PC-3 (cell line): ENCODE data around the gene JHY. TPM values are rescaled to one million over a fixed set of nuclear protein-coding genes. Genes with fewer than 3 reads are reported as not detected.

Experiments
- ATAC-seq: fragments of 200-7000 bp; cut with Tn5 transposase; 2 replicates; pipeline ENCODE4 v1.9.1; 2020; ENCODE audit warnings: mild to moderate bottlenecking, moderate library complexity
- BruUV-seq: library from RNA; stranded (reverse); fragments of 400-500 nt; replicated peaks from 2 replicates; lab custom pipeline; 2021; lab: Mats Ljungman, UMichigan
- CTCF ChIA-PET: fragments of 300-600 bp; sonication (Branson Sonifier 250); formaldehyde crosslinking; loops from one replicate; lab custom pipeline; 2022; ENCODE audit warnings: antibody characterized with exemption; lab: Charles Lee
- POLR2A ChIA-PET: fragments of 300-600 bp; sonication (Branson Sonifier 250); formaldehyde crosslinking; loops from one replicate; lab custom pipeline; 2022; ENCODE audit warnings: antibody characterized with exemption; ENCODE audit not compliant: unreplicated experiment; lab: Charles Lee
- DNase-seq: peaks from one replicate; pipeline ENCODE4 v3.0.0-alpha.2; 2015
- H2AFZ ChIP-seq: fragments of 300-600 bp; sonication (generic); 2 replicates; pipeline ENCODE4 v1.6.0; 2016; ENCODE audit warnings: antibody characterized with exemption, low read length
- H3F3A ChIP-seq: fragments of 300-600 bp; sonication (generic); one replicate; pipeline ENCODE4 v1.6.0; 2017; ENCODE audit warnings: antibody characterized with exemption, low read length, control low read depth, mild to moderate bottlenecking; ENCODE audit not compliant: unreplicated experiment
- H3K27ac ChIP-seq: fragments of 300-600 bp; sonication (generic); 2 replicates; pipeline ENCODE4 v1.5.1; 2016; ENCODE audit warnings: mild to moderate bottlenecking, low read length
- H3K27me3 ChIP-seq: fragments of 300-600 bp; sonication (generic); 2 replicates; pipeline ENCODE4 v1.6.1; 2016; ENCODE audit warnings: low read length, mixed read lengths
- H3K36me3 ChIP-seq: fragments of 300-600 bp; sonication (generic); 2 replicates; pipeline ENCODE4 v1.6.1; 2016; ENCODE audit warnings: low read depth, mixed run types, low read length, mixed read lengths
- H3K4me1 ChIP-seq: fragments of 300-600 bp; sonication (generic); 2 replicates; pipeline ENCODE4 v1.5.1; 2016; ENCODE audit warnings: low read length; ENCODE audit not compliant: insufficient read depth
- H3K4me2 ChIP-seq: fragments of 300-600 bp; sonication (generic); 2 replicates; pipeline ENCODE4 v1.6.0; 2016; ENCODE audit warnings: low read length
- H3K4me3 ChIP-seq: fragments of 300-600 bp; sonication (generic); 2 replicates; pipeline ENCODE4 v1.5.1; 2016; ENCODE audit warnings: mild to moderate bottlenecking, low read length, mixed read lengths
- H3K79me2 ChIP-seq: fragments of 300-600 bp; sonication (generic); 2 replicates; pipeline ENCODE4 v1.6.1; 2017; ENCODE audit warnings: low read length, mixed read lengths
- H3K9ac ChIP-seq: fragments of 300-600 bp; sonication (generic); 2 replicates; pipeline ENCODE4 v1.6.0; 2016; ENCODE audit warnings: mild to moderate bottlenecking, low read length
- H3K9me2 ChIP-seq: fragments of 300-600 bp; sonication (generic); replicated peaks from 2 replicates; pipeline ENCODE4 v1.6.1; 2016; ENCODE audit warnings: mixed run types, low read length, mixed read lengths
- H3K9me3 ChIP-seq: fragments of 300-600 bp; sonication (generic); 2 replicates; pipeline ENCODE4 v1.6.1; 2016; ENCODE audit warnings: low read length, mixed read lengths
- H4K20me1 ChIP-seq: fragments of 300-600 bp; sonication (generic); 2 replicates; pipeline ENCODE4 v1.6.1; 2016; ENCODE audit warnings: low read length, mixed read lengths
- EZH2 ChIP-seq: fragments of 300-600 bp; sonication (generic); IDR thresholded peaks from one replicate; pipeline ENCODE4 v1.6.1; 2017; ENCODE audit warnings: antibody characterized with exemption, mild to moderate bottlenecking, low read length; ENCODE audit not compliant: unreplicated experiment
- EZH2phosphoT487 ChIP-seq: fragments of 300-600 bp; sonication (generic); IDR thresholded peaks from 2 replicates; pipeline ENCODE4 v1.6.1; 2018; ENCODE audit warnings: mild to moderate bottlenecking, antibody characterized with exemption, low read length, borderline replicate concordance
- intact Hi-C: fragments of 100-400 bp; cut with micrococcal nuclease; formaldehyde crosslinking; loops from 2 replicates; pipeline ENCODE4 v1.9.0; 2023
- total RNA-seq: library from RNA; depleted of rRNA; stranded (reverse); fragments of >200 nt; gene quantifications from 2 replicates; pipeline ENCODE4 v1.2.3, GENCODE V29; 2014
- TF ChIP-seq, protein P1 (sequence below): fragments of 300-600 bp; sonication (generic); conservative IDR thresholded peaks from 2 replicates; pipeline ENCODE4 v1.5.1; 2017; ENCODE audit warnings: antibody characterized with exemption, low read depth, mild to moderate bottlenecking, low read length

JHY gene
- total RNA-seq, 1 experiment from 2014 or later: 4.9 TPM

DNA sequence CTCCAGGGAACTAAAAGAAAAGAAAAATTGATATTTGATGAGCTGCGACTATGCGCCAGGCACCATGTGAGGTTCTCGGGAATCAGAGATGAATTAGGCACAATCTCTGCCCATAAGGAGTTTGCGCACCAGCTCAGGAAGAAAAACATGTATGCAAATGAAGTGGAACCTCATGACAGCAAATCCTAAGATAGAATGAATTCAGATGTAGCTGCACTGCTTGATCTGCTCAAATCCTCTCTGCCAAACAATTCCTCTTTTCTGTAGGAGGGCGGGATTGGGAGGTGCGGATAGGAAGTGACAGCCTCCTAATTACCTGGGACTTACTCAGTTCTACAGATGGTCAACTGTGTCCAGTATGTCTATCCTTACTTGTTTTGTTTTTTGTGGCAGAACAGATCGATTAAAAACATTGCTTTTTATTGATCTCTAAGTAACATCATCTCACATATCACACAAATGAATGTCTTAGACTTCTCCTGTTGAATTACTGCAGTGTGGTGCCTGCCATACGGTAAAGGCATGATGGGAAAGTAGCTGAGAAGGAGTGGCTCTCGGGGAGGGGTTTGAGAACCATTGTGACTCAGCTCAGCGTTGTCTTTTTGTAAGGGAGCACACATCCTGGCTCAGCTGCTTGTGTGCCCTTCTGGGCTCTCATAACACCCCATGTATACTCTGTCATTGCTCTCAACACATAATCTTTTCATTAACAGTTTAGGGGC, 30.3 kb upstream of the JHY start:
- no peaks in the 10 kb centered on the region for H3K36me3 ChIP-seq
- no peak overlapping the region for H3K9ac ChIP-seq
- no peaks in the 10 kb centered on the region for H3K79me2 ChIP-seq
- H4K20me1 ChIP-seq: no peaks in the 10 kb centered on the region
- DNase-seq (peak; percentile 43), ATAC-seq (no peak)
- ChIA-PET CTCF (interaction anchor here (0.6 to 2.3 kb wide), 8 partner anchors 8 to 346 kb away, joined by 3 to 11 read pairs (median 5); no protein-coding TSS in a partner anchor), POLR2A (no interaction called here)
- BruUV-seq: no TSS peak
- H3K9me2 ChIP-seq: no peaks in the 10 kb centered on the region
- no peaks in the 10 kb centered on the region for H3K27me3 ChIP-seq
- H3K4me1 ChIP-seq: peaks cover 31% of the 10 kb centered on the region
- peak overlapping the region; percentile 45 for H2AFZ ChIP-seq
- TF ChIP-seq EZH2 (no peak), EZH2phosphoT487 (no peak)
- TF ChIP-seq, protein P1, sequence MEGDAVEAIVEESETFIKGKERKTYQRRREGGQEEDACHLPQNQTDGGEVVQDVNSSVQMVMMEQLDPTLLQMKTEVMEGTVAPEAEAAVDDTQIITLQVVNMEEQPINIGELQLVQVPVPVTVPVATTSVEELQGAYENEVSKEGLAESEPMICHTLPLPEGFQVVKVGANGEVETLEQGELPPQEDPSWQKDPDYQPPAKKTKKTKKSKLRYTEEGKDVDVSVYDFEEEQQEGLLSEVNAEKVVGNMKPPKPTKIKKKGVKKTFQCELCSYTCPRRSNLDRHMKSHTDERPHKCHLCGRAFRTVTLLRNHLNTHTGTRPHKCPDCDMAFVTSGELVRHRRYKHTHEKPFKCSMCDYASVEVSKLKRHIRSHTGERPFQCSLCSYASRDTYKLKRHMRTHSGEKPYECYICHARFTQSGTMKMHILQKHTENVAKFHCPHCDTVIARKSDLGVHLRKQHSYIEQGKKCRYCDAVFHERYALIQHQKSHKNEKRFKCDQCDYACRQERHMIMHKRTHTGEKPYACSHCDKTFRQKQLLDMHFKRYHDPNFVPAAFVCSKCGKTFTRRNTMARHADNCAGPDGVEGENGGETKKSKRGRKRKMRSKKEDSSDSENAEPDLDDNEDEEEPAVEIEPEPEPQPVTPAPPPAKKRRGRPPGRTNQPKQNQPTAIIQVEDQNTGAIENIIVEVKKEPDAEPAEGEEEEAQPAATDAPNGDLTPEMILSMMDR: no peak
- peaks cover 8% of the 10 kb centered on the region for H3F3A ChIP-seq
- H3K27ac ChIP-seq: no peak overlapping the region; the same call in 1 of the 2 replicates
- no peaks in the 10 kb centered on the region for H3K9me3 ChIP-seq
- H3K4me3 ChIP-seq: no peak overlapping the region
- intact Hi-C loops: no loop called here
- no peak overlapping the region for H3K4me2 ChIP-seq

DNA sequence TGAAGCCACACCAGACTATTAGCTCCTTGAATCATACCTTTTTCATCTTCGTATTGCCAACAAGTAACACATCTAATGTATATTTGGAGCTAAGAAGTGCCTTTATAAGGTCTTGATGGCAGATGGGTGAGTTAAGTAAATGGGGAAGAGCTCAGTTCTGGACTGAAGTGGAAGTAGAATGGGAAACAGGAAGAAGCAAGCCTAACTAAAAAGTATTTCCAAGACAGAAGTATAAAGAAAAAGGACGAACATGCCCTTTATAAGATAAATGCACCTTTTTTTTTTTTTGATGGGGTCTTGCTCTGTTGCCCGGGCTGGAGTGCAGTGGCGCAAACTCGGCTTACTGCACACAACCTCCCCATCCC, 29.8 kb upstream of the JHY start:
- DNase-seq: no peak
- Histone ChIP-seq H3K27me3 (no peaks in the 10 kb centered on the region), H4K20me1 (no peaks in the 10 kb centered on the region), H3K79me2 (no peaks in the 10 kb centered on the region), H3K4me1 (peaks cover 36% of the 10 kb centered on the region), H3F3A (peaks cover 8% of the 10 kb centered on the region), H3K4me2 (no peak overlapping the region), H3K36me3 (no peaks in the 10 kb centered on the region), H3K9ac (no peak overlapping the region), H3K4me3 (no peak overlapping the region), H2AFZ (peak overlapping the region; percentile 45; the same call in 1 of the 2 replicates), H3K27ac (no peak overlapping the region; the same call in 1 of the 2 replicates), H3K9me2 (no peaks in the 10 kb centered on the region), H3K9me3 (no peaks in the 10 kb centered on the region)
- CTCF ChIA-PET: interaction anchor here (0.6 to 2.3 kb wide), 8 partner anchors 8 to 347 kb away, joined by 3 to 11 read pairs (median 5); no protein-coding TSS in a partner anchor
- intact Hi-C loops: no loop called here
- TF ChIP-seq EZH2phosphoT487: no peak
- TF ChIP-seq EZH2: no peak
- TF ChIP-seq, protein P1: no peak
- BruUV-seq: no TSS peak
- no peak for ATAC-seq
- POLR2A ChIA-PET: no interaction called here

- no peaks in the 10 kb centered on the region for H3K36me3 ChIP-seq
- no peaks in the 10 kb centered on the region for H3K9me2 ChIP-seq
- ChIA-PET CTCF (interaction anchor here (2.1 to 2.3 kb wide), 2 partner anchors 50 to 57 kb away, joined by 9 to 11 read pairs; no protein-coding TSS in a partner anchor), POLR2A (no interaction called here)
- H3K79me2 ChIP-seq: no peaks in the 10 kb centered on the region
- no peak overlapping the region for H3K4me2 ChIP-seq
- no peaks in the 10 kb centered on the region for H3K9me3 ChIP-seq
- ATAC-seq (no peak), DNase-seq (no peak)
- intact Hi-C loops: no loop called here
- TF ChIP-seq EZH2 (no peak), EZH2phosphoT487 (no peak)
- TF ChIP-seq, protein P1: no peak
- H2AFZ ChIP-seq: no peak overlapping the region; the same call in 1 of the 2 replicates
- no peaks in the 10 kb centered on the region for H3K27me3 ChIP-seq
- peak overlapping the region; percentile 52 for H3K9ac ChIP-seq
- no peak overlapping the region for H3K4me3 ChIP-seq
- H3F3A ChIP-seq: peaks cover 8% of the 10 kb centered on the region
- peaks cover 41% of the 10 kb centered on the region for H3K4me1 ChIP-seq
- no TSS peak for BruUV-seq
- H4K20me1 ChIP-seq: no peaks in the 10 kb centered on the region
- H3K27ac ChIP-seq: no peak overlapping the region
These were observed 29.3 kb upstream of the JHY start for GRCh38 chr11:122853261-122853660.
